IMR-90 (cell line): Measurements from ENCODE around the gene CD151. TPM values are rescaled to one million over a fixed set of nuclear protein-coding genes. Genes with fewer than 3 reads are reported as not detected.
A peak's percentile ranks its signal among the peaks of the same experiment; 100 is the strongest.

Experiments
- ATAC-seq: fragments of 200-7000 bp; cut with Tn5 transposase; 2 replicates; pipeline ENCODE4 v1.9.1; 2020; ENCODE audit warnings: low read depth, mild to moderate bottlenecking, moderate library complexity
- BruUV-seq: library from RNA; stranded (reverse); fragments of 400-500 nt; replicated peaks from 2 replicates; lab custom pipeline; 2021; lab: Mats Ljungman, UMichigan
- CTCF ChIA-PET: fragments of 300-600 bp; formaldehyde crosslinking; extraction: SDS; loops from one replicate; lab custom pipeline; 2021; ENCODE audit warnings: antibody characterized with exemption; lab: Yijun Ruan, JAX
- POLR2A ChIA-PET: fragments of 300-600 bp; sonication (Branson Sonifier 250); formaldehyde crosslinking; loops from one replicate; lab custom pipeline; 2022; ENCODE audit warnings: antibody characterized with exemption; ENCODE audit not compliant: unreplicated experiment; lab: Charles Lee
- DNase-seq: peaks from one replicate; pipeline ENCODE4 v3.0.0; 2013
- H2AFZ ChIP-seq: replicated peaks from 2 replicates; pipeline ENCODE3; 2013; ENCODE audit warnings: low read length, mild to moderate bottlenecking; ENCODE audit not compliant: poor library complexity
- H2AK5ac ChIP-seq: 2 replicates; pipeline ENCODE4 v1.6.1; 2013; ENCODE audit warnings: low read depth, low read length, inconsistent platforms
- H2AK9ac ChIP-seq: replicated peaks from 2 replicates; pipeline ENCODE3; 2013; ENCODE audit warnings: mild to moderate bottlenecking, low read depth, low read length, moderate library complexity; ENCODE audit not compliant: poor library complexity
- H2BK120ac ChIP-seq: 2 replicates; pipeline ENCODE4 v1.6.1; 2013; ENCODE audit warnings: low read depth, low read length, inconsistent platforms
- H2BK15ac ChIP-seq: 3 replicates; pipeline ENCODE4 v1.6.1; 2013; ENCODE audit warnings: low read depth, low read length, inconsistent platforms
- H2BK20ac ChIP-seq: 2 replicates; pipeline ENCODE4 v1.6.1; 2013; ENCODE audit warnings: low read depth, mild to moderate bottlenecking, inconsistent platforms, low read length, moderate library complexity
- H2BK5ac ChIP-seq: 2 replicates; pipeline ENCODE4 v1.6.1; 2013; ENCODE audit warnings: mild to moderate bottlenecking, low read depth, low read length, inconsistent platforms; ENCODE audit not compliant: poor library complexity, severe bottlenecking
- H3K14ac ChIP-seq: replicated peaks from 2 replicates; pipeline ENCODE4 v1.6.1; 2013; ENCODE audit warnings: low read depth, low read length, inconsistent platforms
- H3K18ac ChIP-seq: 2 replicates; pipeline ENCODE4 v1.6.1; 2013; ENCODE audit warnings: low read depth, low read length, control low read depth
- H3K23ac ChIP-seq: 2 replicates; pipeline ENCODE4 v1.6.1; 2013; ENCODE audit warnings: low read depth, low read length, inconsistent platforms
- H3K27ac ChIP-seq: 2 replicates; pipeline ENCODE4 v1.5.1; 2013; ENCODE audit warnings: mild to moderate bottlenecking, control low read depth, low read length; ENCODE audit not compliant: insufficient read depth
- H3K27me3 ChIP-seq: 2 replicates; pipeline ENCODE4 v1.6.1; 2013; ENCODE audit warnings: low read length; ENCODE audit not compliant: control insufficient read depth, insufficient read depth
- H3K36me3 ChIP-seq: 2 replicates; pipeline ENCODE4 v1.6.1; 2013; ENCODE audit warnings: low read length, mixed read lengths; ENCODE audit not compliant: control insufficient read depth, insufficient read depth
- H3K4ac ChIP-seq: 2 replicates; pipeline ENCODE4 v1.6.1; 2013; ENCODE audit warnings: low read depth, low read length, inconsistent platforms
- H3K4me1 ChIP-seq: 2 replicates; pipeline ENCODE4 v1.6.1; 2013; ENCODE audit warnings: low read length, mixed read lengths; ENCODE audit not compliant: control insufficient read depth, insufficient read depth
- H3K4me2 ChIP-seq: 2 replicates; pipeline ENCODE4 v1.6.1; 2013; ENCODE audit warnings: low read depth, mild to moderate bottlenecking, control low read depth, low read length, moderate library complexity
- H3K4me3 ChIP-seq: 2 replicates; pipeline ENCODE4 v1.5.1; 2013; ENCODE audit warnings: low read depth, mild to moderate bottlenecking, control low read depth, low read length, moderate library complexity; ENCODE audit not compliant: insufficient read depth
- H3K56ac ChIP-seq: 2 replicates; pipeline ENCODE4 v1.6.1; 2013; ENCODE audit warnings: low read length, inconsistent platforms; ENCODE audit not compliant: insufficient read depth; ENCODE audit errors: extremely low read depth
- H3K79me1 ChIP-seq, 2 experiments: 2 replicates each; pipeline ENCODE4 v1.6.1; 2013; ENCODE audit warnings: low read length in 2 of 2, inconsistent platforms in 1 of 2, low read depth in 1 of 2
- H3K9ac ChIP-seq: 2 replicates; pipeline ENCODE4 v1.6.1; 2013; ENCODE audit warnings: low read depth, low read length, control low read depth
- H3K9me1 ChIP-seq: 2 replicates; pipeline ENCODE4 v1.6.1; 2013; ENCODE audit warnings: low read length, inconsistent platforms; ENCODE audit not compliant: insufficient read depth
- H3K9me3 ChIP-seq: 2 replicates; pipeline ENCODE4 v1.6.1; 2013; ENCODE audit warnings: low read length; ENCODE audit not compliant: control insufficient read depth, insufficient read depth
- H4K20me1 ChIP-seq: 2 replicates; pipeline ENCODE4 v1.6.1; 2013; ENCODE audit warnings: low read length, inconsistent platforms; ENCODE audit not compliant: insufficient read depth
- H4K5ac ChIP-seq: 2 replicates; pipeline ENCODE4 v1.6.1; 2013; ENCODE audit warnings: mild to moderate bottlenecking, low read depth, low read length, control low read depth
- H4K8ac ChIP-seq, 2 experiments: 2 replicates each; pipeline ENCODE4 v1.6.1; 2013; ENCODE audit warnings: low read depth in 2 of 2, low read length in 2 of 2, control low read depth in 1 of 2, inconsistent platforms in 1 of 2
- H4K91ac ChIP-seq: 2 replicates; pipeline ENCODE4 v1.6.1; 2013; ENCODE audit warnings: low read depth, low read length, inconsistent platforms; ENCODE audit not compliant: insufficient read depth
- MXI1 ChIP-seq: IDR thresholded peaks from 2 replicates; pipeline ENCODE4 v1.6.1; 2012; ENCODE audit warnings: low read depth, mild to moderate bottlenecking, low read length, moderate library complexity, borderline replicate concordance
- RCOR1 ChIP-seq: IDR thresholded peaks from 2 replicates; pipeline ENCODE4 v1.6.1; 2012; ENCODE audit warnings: mild to moderate bottlenecking, low read length, improper control_type of control experiment; ENCODE audit not compliant: insufficient replicate concordance
- WGBS, 2 experiments: methylation state at CpG; one replicate each; pipeline versions ENCODE4 v1.1.5 to v1.1.7; 2013; ENCODE audit warnings: missing lambda C conversion rate in 2 of 2; ENCODE audit not compliant: insufficient read length in 1 of 2; ENCODE audit errors: extremely low coverage in 2 of 2; 5-methylcytosine and 5-hydroxymethylcytosine counted together
- dilution Hi-C: fragments of 300-500 bp; cut with HindIII; formaldehyde crosslinking; loops from one replicate; pipeline ENCODE4 v1.14.3; 2018; ENCODE audit warnings: low sequenced_read_pairs; ENCODE audit not compliant: unreplicated experiment
- in situ Hi-C: fragments of 300-500 bp; cut with MboI; formaldehyde crosslinking; loops from 3 replicates; pipeline ENCODE4 v1.14.3; 2019; ENCODE audit warnings: low sequenced_read_pairs, inconsistent platforms, mixed read lengths
- intact Hi-C: fragments of 100-400 bp; cut with micrococcal nuclease; formaldehyde crosslinking; loops from 2 replicates; pipeline ENCODE4 v1.10.0; 2022
- polyA plus RNA-seq, 3 experiments: library from polyadenylated mRNA; depleted of rRNA; stranded (reverse); fragments of >200 nt; gene quantifications; 2 replicates each; pipeline ENCODE4 v1.2.3, GENCODE V29; 2012; ENCODE audit warnings: low replicate concordance in 1 of 3
- total RNA-seq: library from RNA; depleted of rRNA; stranded (reverse); fragments of >200 nt; gene quantifications from 2 replicates; pipeline ENCODE4 v1.2.3, GENCODE V29; 2012
- TF ChIP-seq, protein P1 (sequence below): conservative IDR thresholded peaks from 2 replicates; pipeline ENCODE4 v1.5.1; 2012; ENCODE audit warnings: mild to moderate bottlenecking, low read depth, low read length, improper control_type of control experiment
- TF ChIP-seq, protein P2 (sequence below): fragments of 150-350 bp; IDR thresholded peaks from 2 replicates; pipeline ENCODE4 v1.6.1; 2016; ENCODE audit warnings: low read depth, mild to moderate bottlenecking, low read length, moderate library complexity, borderline replicate concordance

Gene CD151
- total and polyA plus RNA-seq, 2 of the 4 experiments (the other 2 are of a cell fraction), result 1,150 to 1,267 TPM

DNA sequence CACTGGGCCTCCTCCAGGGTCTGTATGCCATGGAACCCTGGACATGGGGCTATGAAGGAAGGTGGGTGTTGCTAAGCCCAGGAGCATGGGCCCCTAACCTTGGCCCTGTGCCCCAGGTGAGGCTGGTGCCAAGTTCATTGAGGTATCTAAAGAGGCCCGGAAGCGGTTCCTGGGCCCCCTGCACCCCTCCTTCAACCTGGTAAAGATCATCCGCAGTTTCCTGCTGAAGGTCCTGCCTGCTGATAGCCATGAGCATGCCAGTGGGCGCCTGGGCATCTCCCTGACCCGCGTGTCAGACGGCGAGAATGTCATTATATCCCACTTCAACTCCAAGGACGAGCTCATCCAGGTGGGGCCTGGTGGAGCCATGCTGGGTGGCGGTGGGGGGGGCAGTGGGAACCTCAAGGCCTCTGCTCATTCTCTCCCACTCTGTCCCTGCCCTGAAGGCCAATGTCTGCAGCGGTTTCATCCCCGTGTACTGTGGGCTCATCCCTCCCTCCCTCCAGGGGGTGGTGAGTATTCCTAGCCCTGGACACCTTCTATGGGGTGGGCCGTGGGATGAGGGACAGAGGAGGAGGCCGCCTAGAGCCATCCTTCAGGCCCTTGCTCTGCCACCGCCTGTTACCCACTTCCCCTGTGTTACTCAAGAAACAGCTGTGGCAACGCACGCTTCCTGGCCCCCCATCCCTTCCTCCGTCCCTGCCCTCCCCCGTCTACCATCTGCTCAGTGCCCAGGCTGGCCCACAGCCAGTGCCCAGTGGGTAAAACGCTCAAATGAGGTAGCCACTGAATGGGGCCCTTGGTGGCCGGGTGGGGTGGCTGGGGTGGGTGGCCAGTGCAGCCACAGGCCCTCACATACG is 11.0 kb upstream of the CD151 start:
- ATAC-seq (no peak), DNase-seq (no peak)
- ChIA-PET CTCF (interaction anchor here (0.6 kb wide), 1 partner anchor 37 kb away, joined by 3 read pairs; no protein-coding TSS in a partner anchor), POLR2A (no interaction called here)
- peak overlapping the region; percentile 58 for H2AFZ ChIP-seq
- peaks cover 13% of the 10 kb centered on the region for H3K9me1 ChIP-seq
- no peak overlapping the region for H4K5ac ChIP-seq
- H3K56ac ChIP-seq, result no peak overlapping the region
- H3K18ac ChIP-seq, result no peak overlapping the region
- no peak overlapping the region for H3K14ac ChIP-seq
- H2BK20ac ChIP-seq, result no peak overlapping the region
- no peak overlapping the region for H2BK120ac ChIP-seq
- no TSS peak for BruUV-seq
- H2BK5ac ChIP-seq, result peak overlapping the region; percentile 13
- H4K20me1 ChIP-seq, result peaks cover 37% of the 10 kb centered on the region
- no peak overlapping the region for H4K91ac ChIP-seq
- H4K8ac ChIP-seq, result 0 out of 4 replicates have a peak overlapping the region, but pooled peaks of 1 of the 2 experiments have one; percentile 12
- dilution Hi-C loops, result no loop called here
- intact Hi-C loops, result no loop called here
- TF ChIP-seq RCOR1, result no peak
- TF ChIP-seq, protein P1, sequence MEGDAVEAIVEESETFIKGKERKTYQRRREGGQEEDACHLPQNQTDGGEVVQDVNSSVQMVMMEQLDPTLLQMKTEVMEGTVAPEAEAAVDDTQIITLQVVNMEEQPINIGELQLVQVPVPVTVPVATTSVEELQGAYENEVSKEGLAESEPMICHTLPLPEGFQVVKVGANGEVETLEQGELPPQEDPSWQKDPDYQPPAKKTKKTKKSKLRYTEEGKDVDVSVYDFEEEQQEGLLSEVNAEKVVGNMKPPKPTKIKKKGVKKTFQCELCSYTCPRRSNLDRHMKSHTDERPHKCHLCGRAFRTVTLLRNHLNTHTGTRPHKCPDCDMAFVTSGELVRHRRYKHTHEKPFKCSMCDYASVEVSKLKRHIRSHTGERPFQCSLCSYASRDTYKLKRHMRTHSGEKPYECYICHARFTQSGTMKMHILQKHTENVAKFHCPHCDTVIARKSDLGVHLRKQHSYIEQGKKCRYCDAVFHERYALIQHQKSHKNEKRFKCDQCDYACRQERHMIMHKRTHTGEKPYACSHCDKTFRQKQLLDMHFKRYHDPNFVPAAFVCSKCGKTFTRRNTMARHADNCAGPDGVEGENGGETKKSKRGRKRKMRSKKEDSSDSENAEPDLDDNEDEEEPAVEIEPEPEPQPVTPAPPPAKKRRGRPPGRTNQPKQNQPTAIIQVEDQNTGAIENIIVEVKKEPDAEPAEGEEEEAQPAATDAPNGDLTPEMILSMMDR, result no peak
- no peak for TF ChIP-seq MXI1
- TF ChIP-seq, protein P2, sequence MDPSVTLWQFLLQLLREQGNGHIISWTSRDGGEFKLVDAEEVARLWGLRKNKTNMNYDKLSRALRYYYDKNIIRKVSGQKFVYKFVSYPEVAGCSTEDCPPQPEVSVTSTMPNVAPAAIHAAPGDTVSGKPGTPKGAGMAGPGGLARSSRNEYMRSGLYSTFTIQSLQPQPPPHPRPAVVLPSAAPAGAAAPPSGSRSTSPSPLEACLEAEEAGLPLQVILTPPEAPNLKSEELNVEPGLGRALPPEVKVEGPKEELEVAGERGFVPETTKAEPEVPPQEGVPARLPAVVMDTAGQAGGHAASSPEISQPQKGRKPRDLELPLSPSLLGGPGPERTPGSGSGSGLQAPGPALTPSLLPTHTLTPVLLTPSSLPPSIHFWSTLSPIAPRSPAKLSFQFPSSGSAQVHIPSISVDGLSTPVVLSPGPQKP, result no peak
- H3K4me3 ChIP-seq, result no peak overlapping the region
- no peak overlapping the region for H3K23ac ChIP-seq
- H3K79me1 ChIP-seq, result peaks cover 19 to 29% of the 10 kb centered on the region in 2 experiments
- H2AK5ac ChIP-seq, result peak overlapping the region; percentile 63
- H3K27ac ChIP-seq, result no peak overlapping the region
- no peaks in the 10 kb centered on the region for H3K9me3 ChIP-seq
- H3K4ac ChIP-seq, result no peak overlapping the region
- H3K27me3 ChIP-seq, result peaks cover under 1% of the 10 kb centered on the region; the same call in 1 of the 2 replicates
- no peak overlapping the region for H2BK15ac ChIP-seq
- H3K4me1 ChIP-seq, result peaks cover 21% of the 10 kb centered on the region
- peaks cover 30% of the 10 kb centered on the region for H3K36me3 ChIP-seq
- in situ Hi-C loops, result no loop called here
- 100% methylated on average over 2 of the region's 22 CpGs; no CpG with 5 or more reads in 1 of the 2 experiments for WGBS, 2 experiments
- H3K4me2 ChIP-seq, result peak overlapping the region; percentile 31
- H2AK9ac ChIP-seq, result peak overlapping the region; percentile 88
- H3K9ac ChIP-seq, result no peak overlapping the region
